A673 (cell line): ENCODE data around the gene BACH2.

Experiments used
- EZH2 ChIP-seq: fragments of 200-600 bp; sonication (generic); IDR thresholded peaks from 2 replicates; pipeline ENCODE4 v1.6.1; 2017; ENCODE audit warnings: borderline replicate concordance, low read depth, mild to moderate bottlenecking, mixed read lengths, antibody characterized with exemption, low read length; ENCODE audit not compliant: poor library complexity, severe bottlenecking
- TF ChIP-seq, protein P1 (sequence below): fragments of 300-800, 200-600 bp; sonication (generic); conservative IDR thresholded peaks from 2 replicates; pipeline ENCODE4 v1.5.1; 2017; ENCODE audit warnings: low read depth, mild to moderate bottlenecking, antibody characterized with exemption, low read length, moderate library complexity, mixed read lengths

DNA sequence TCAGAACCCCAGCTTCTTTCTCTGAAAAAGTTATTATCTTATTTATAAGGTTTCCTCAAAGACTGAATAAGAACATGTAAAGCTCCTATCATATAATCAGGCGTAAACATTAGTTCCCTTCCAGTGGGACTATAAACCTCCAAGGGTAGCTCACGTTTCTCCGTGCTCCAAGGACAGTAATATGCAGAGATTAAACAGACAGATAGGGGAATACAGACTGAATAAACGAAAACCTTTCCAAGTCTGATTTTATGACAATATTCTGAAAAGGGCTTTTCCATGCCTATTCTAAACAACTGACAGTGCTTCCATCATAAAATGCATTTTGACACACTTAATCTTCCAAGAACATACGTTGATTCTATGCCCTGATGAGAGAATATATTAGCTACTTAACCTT lies 22.8 kb downstream of the BACH2 start:
- TF ChIP-seq, protein P1, sequence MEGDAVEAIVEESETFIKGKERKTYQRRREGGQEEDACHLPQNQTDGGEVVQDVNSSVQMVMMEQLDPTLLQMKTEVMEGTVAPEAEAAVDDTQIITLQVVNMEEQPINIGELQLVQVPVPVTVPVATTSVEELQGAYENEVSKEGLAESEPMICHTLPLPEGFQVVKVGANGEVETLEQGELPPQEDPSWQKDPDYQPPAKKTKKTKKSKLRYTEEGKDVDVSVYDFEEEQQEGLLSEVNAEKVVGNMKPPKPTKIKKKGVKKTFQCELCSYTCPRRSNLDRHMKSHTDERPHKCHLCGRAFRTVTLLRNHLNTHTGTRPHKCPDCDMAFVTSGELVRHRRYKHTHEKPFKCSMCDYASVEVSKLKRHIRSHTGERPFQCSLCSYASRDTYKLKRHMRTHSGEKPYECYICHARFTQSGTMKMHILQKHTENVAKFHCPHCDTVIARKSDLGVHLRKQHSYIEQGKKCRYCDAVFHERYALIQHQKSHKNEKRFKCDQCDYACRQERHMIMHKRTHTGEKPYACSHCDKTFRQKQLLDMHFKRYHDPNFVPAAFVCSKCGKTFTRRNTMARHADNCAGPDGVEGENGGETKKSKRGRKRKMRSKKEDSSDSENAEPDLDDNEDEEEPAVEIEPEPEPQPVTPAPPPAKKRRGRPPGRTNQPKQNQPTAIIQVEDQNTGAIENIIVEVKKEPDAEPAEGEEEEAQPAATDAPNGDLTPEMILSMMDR, result no peak
- no peak for TF ChIP-seq EZH2
